ENCODE measurements around the gene PCDH18. TPM values are rescaled to one million over a fixed set of nuclear protein-coding genes. Genes with fewer than 3 reads are reported as not detected.
A peak's percentile ranks its signal among the peaks of the same experiment; 100 is the strongest.

PCDH18 gene
- total RNA-seq, 1 experiment from 2014 or later, result 28.0 TPM

- TF ChIP-seq HMGXB4 (CRISPR knock-in tag; IDR thresholded peaks at IDR 0.05) (no peak), CDX4 (CRISPR knock-in tag; IDR thresholded peaks at IDR 0.05; ENCODE audit: borderline replicate concordance) (no peak), FOXP1 (CRISPR knock-in tag; IDR thresholded peaks at IDR 0.05; ENCODE audit: borderline replicate concordance) (no peak), ZNF121 (CRISPR knock-in tag; IDR thresholded peaks at IDR 0.05) (no peak)
Measured at GRCh38 chr4:137543198-137543597, 10.9 kb upstream of the PCDH18 start (continued).

GRCh38 chr4:137541876-137542646 lies 9.8 kb upstream of the PCDH18 start:
- no peak overlapping the region for H3K4me3 Mint-ChIP-seq

GRCh38 chr4:137541181-137541580 lies 8.9 kb upstream of the PCDH18 start:
- H3K9me3 Mint-ChIP-seq, result peaks cover 3% of the 10 kb centered on the region; the same call in 1 of the 2 replicates
- peaks cover 70% of the 10 kb centered on the region for H3K4me1 Mint-ChIP-seq
- H3K27me3 Mint-ChIP-seq (ENCODE audit: low read depth), result peaks cover 11% of the 10 kb centered on the region
- ChIA-PET CTCF (no interaction called here), POLR2A (no interaction called here)
- H3K27ac Mint-ChIP-seq, result 0 out of 2 replicates have a peak overlapping the region, but pooled peaks have one; percentile 3
- DNase-seq (ENCODE audit: low spot score) (no peak), ATAC-seq (no peak)
- no peaks in the 10 kb centered on the region for H3K36me3 Mint-ChIP-seq
- no peak overlapping the region for H3K4me3 Mint-ChIP-seq
- TF ChIP-seq USF2 (CRISPR knock-in tag; IDR thresholded peaks at IDR 0.05), result no peak
- no peak for TF ChIP-seq ESRRA (CRISPR knock-in tag; IDR thresholded peaks at IDR 0.05; ENCODE audit: borderline replicate concordance)
- no peak for TF ChIP-seq TEAD1 (CRISPR knock-in tag; IDR thresholded peaks at IDR 0.05)
- TF ChIP-seq NFE2L1 (CRISPR knock-in tag; IDR thresholded peaks at IDR 0.05), result no peak
- TF ChIP-seq NR3C1 (CRISPR knock-in tag; conservative IDR thresholded peaks at IDR 0.05; ENCODE audit: low read depth), result no peak
- TF ChIP-seq ERG (CRISPR knock-in tag; IDR thresholded peaks at IDR 0.05), result no peak
- TF ChIP-seq FOXP4 (CRISPR knock-in tag; IDR thresholded peaks at IDR 0.05), result no peak
- TF ChIP-seq HMGXB4 (CRISPR knock-in tag; IDR thresholded peaks at IDR 0.05), result no peak
- no peak for TF ChIP-seq ELF4 (CRISPR knock-in tag; IDR thresholded peaks at IDR 0.05; ENCODE audit: low read depth)
- no peak for TF ChIP-seq CBFB (CRISPR knock-in tag; IDR thresholded peaks at IDR 0.05; ENCODE audit: low read depth)
- TF ChIP-seq FOXP1 (CRISPR knock-in tag; IDR thresholded peaks at IDR 0.05; ENCODE audit: borderline replicate concordance), result no peak
- no peak for TF ChIP-seq ATF3 (CRISPR knock-in tag; conservative IDR thresholded peaks at IDR 0.05)

More at GRCh38 chr4:137541876-137542646, 9.8 kb upstream of the PCDH18 start:
- DNase-seq (ENCODE audit: low spot score) (no peak), ATAC-seq (no peak)
- Mint-ChIP-seq H3K27me3 (ENCODE audit: low read depth) (peaks cover 11% of the 10 kb centered on the region), H3K36me3 (no peaks in the 10 kb centered on the region), H3K4me1 (peaks cover 62% of the 10 kb centered on the region), H3K9me3 (peaks cover 3% of the 10 kb centered on the region; the same call in 1 of the 2 replicates), H3K27ac (peak overlapping the region; percentile 97; the same call in 1 of the 2 replicates)
- ChIA-PET CTCF (no interaction called here), POLR2A (no interaction called here)
- TF ChIP-seq SMAD4 (CRISPR knock-in tag; IDR thresholded peaks at IDR 0.05), result no peak
- no peak for TF ChIP-seq ZNF425 (CRISPR knock-in tag; conservative IDR thresholded peaks at IDR 0.05)
- no peak for TF ChIP-seq ZMAT4 (CRISPR knock-in tag; IDR thresholded peaks at IDR 0.05)

All from WTC11 (cell line).